Cortex of kidney (tissue), 1 donor: Measurements from ENCODE around the gene TMEM132D.
"Not testable (repeated sequence)": the region's sequence is repeated elsewhere in the genome, so short reads cannot be mapped to it uniquely, and the experiment has no call there.

Experiments used
- DNase-seq: peaks from one replicate; lab custom pipeline; 2025; lab: John Stamatoyannopoulos, UW

The TMEM132D gene

GRCh38 chr12:129588142-129588541, 315.7 kb downstream of the TMEM132D start:
- no peak for DNase-seq

GRCh38 chr12:129585296-129585695, 318.5 kb downstream of the TMEM132D start:
- DNase-seq, result no peak

- no peak for DNase-seq
Measured at GRCh38 chr12:129579879-129580278, 323.9 kb downstream of the TMEM132D start.

GRCh38 chr12:129571901-129572494, 331.8 kb downstream of the TMEM132D start:
- DNase-seq, result no peak

GRCh38 chr12:129570796-129571400, 332.9 kb downstream of the TMEM132D start:
- no peak for DNase-seq

- DNase-seq, result no peak
Measured at GRCh38 chr12:129566800-129567199, 337.0 kb downstream of the TMEM132D start.

GRCh38 chr12:129564768-129565167, 339.1 kb downstream of the TMEM132D start:
- no peak for DNase-seq

- DNase-seq, result no peak
Measured at GRCh38 chr12:129563266-129563665, 340.6 kb downstream of the TMEM132D start.

GRCh38 chr12:129561304-129561703, 342.5 kb downstream of the TMEM132D start:
- DNase-seq, result no peak

- no peak for DNase-seq
Measured at GRCh38 chr12:129559776-129560175, 344.0 kb downstream of the TMEM132D start.

- no peak for DNase-seq
Measured at GRCh38 chr12:129558036-129558435, 345.8 kb downstream of the TMEM132D start.

GRCh38 chr12:129556082-129556481, 347.7 kb downstream of the TMEM132D start:
- no peak for DNase-seq

GRCh38 chr12:129552996-129553750, 350.7 kb downstream of the TMEM132D start:
- no peak for DNase-seq

- no peak for DNase-seq
Measured at GRCh38 chr12:129551441-129551840, 352.4 kb downstream of the TMEM132D start.

GRCh38 chr12:129550353-129550752, 353.5 kb downstream of the TMEM132D start:
- DNase-seq, result no peak

- DNase-seq, result no peak
Measured at GRCh38 chr12:129549656-129550055, 354.2 kb downstream of the TMEM132D start.

- DNase-seq, result not testable (repeated sequence)
Measured at GRCh38 chr12:129549020-129549419, 354.8 kb downstream of the TMEM132D start.

- DNase-seq, result no peak
Measured at GRCh38 chr12:129544716-129545115, 359.1 kb downstream of the TMEM132D start.

GRCh38 chr12:129540954-129541353, 362.9 kb downstream of the TMEM132D start:
- no peak for DNase-seq

GRCh38 chr12:129540249-129540648, 363.6 kb downstream of the TMEM132D start:
- DNase-seq, result no peak

- not testable (repeated sequence) for DNase-seq
Measured at GRCh38 chr12:129538724-129539335, 365.0 kb downstream of the TMEM132D start.

- DNase-seq, result no peak
Measured at GRCh38 chr12:129538137-129538536, 365.7 kb downstream of the TMEM132D start.
